IMR-90 (cell line): ENCODE data around the gene ALK. TPM values are rescaled to one million over a fixed set of nuclear protein-coding genes. Genes with fewer than 3 reads are reported as not detected.

Experiments used
- ATAC-seq: fragments of 200-7000 bp; cut with Tn5 transposase; 2 replicates; pipeline ENCODE4 v1.9.1; 2020; ENCODE audit warnings: low read depth, mild to moderate bottlenecking, moderate library complexity
- BruUV-seq: library from RNA; stranded (reverse); fragments of 400-500 nt; replicated peaks from 2 replicates; lab custom pipeline; 2021; lab: Mats Ljungman, UMichigan
- CTCF ChIA-PET: fragments of 300-600 bp; formaldehyde crosslinking; extraction: SDS; loops from one replicate; lab custom pipeline; 2021; ENCODE audit warnings: antibody characterized with exemption; lab: Yijun Ruan, JAX
- POLR2A ChIA-PET: fragments of 300-600 bp; sonication (Branson Sonifier 250); formaldehyde crosslinking; loops from one replicate; lab custom pipeline; 2022; ENCODE audit warnings: antibody characterized with exemption; ENCODE audit not compliant: unreplicated experiment; lab: Charles Lee
- DNase-seq: peaks from one replicate; pipeline ENCODE4 v3.0.0; 2013
- H2AFZ ChIP-seq: replicated peaks from 2 replicates; pipeline ENCODE3; 2013; ENCODE audit warnings: low read length, mild to moderate bottlenecking; ENCODE audit not compliant: poor library complexity
- H2AK5ac ChIP-seq: 2 replicates; pipeline ENCODE4 v1.6.1; 2013; ENCODE audit warnings: low read depth, low read length, inconsistent platforms
- H2AK9ac ChIP-seq: replicated peaks from 2 replicates; pipeline ENCODE3; 2013; ENCODE audit warnings: mild to moderate bottlenecking, low read depth, low read length, moderate library complexity; ENCODE audit not compliant: poor library complexity
- H2BK120ac ChIP-seq: 2 replicates; pipeline ENCODE4 v1.6.1; 2013; ENCODE audit warnings: low read depth, low read length, inconsistent platforms
- H2BK15ac ChIP-seq: 3 replicates; pipeline ENCODE4 v1.6.1; 2013; ENCODE audit warnings: low read depth, low read length, inconsistent platforms
- H2BK20ac ChIP-seq: 2 replicates; pipeline ENCODE4 v1.6.1; 2013; ENCODE audit warnings: low read depth, mild to moderate bottlenecking, inconsistent platforms, low read length, moderate library complexity
- H2BK5ac ChIP-seq: 2 replicates; pipeline ENCODE4 v1.6.1; 2013; ENCODE audit warnings: mild to moderate bottlenecking, low read depth, low read length, inconsistent platforms; ENCODE audit not compliant: poor library complexity, severe bottlenecking
- H3K14ac ChIP-seq: replicated peaks from 2 replicates; pipeline ENCODE4 v1.6.1; 2013; ENCODE audit warnings: low read depth, low read length, inconsistent platforms
- H3K18ac ChIP-seq: 2 replicates; pipeline ENCODE4 v1.6.1; 2013; ENCODE audit warnings: low read depth, low read length, control low read depth
- H3K23ac ChIP-seq: 2 replicates; pipeline ENCODE4 v1.6.1; 2013; ENCODE audit warnings: low read depth, low read length, inconsistent platforms
- H3K27ac ChIP-seq: 2 replicates; pipeline ENCODE4 v1.5.1; 2013; ENCODE audit warnings: mild to moderate bottlenecking, control low read depth, low read length; ENCODE audit not compliant: insufficient read depth
- H3K27me3 ChIP-seq: 2 replicates; pipeline ENCODE4 v1.6.1; 2013; ENCODE audit warnings: low read length; ENCODE audit not compliant: control insufficient read depth, insufficient read depth
- H3K36me3 ChIP-seq: 2 replicates; pipeline ENCODE4 v1.6.1; 2013; ENCODE audit warnings: low read length, mixed read lengths; ENCODE audit not compliant: control insufficient read depth, insufficient read depth
- H3K4ac ChIP-seq: 2 replicates; pipeline ENCODE4 v1.6.1; 2013; ENCODE audit warnings: low read depth, low read length, inconsistent platforms
- H3K4me1 ChIP-seq: 2 replicates; pipeline ENCODE4 v1.6.1; 2013; ENCODE audit warnings: low read length, mixed read lengths; ENCODE audit not compliant: control insufficient read depth, insufficient read depth
- H3K4me2 ChIP-seq: 2 replicates; pipeline ENCODE4 v1.6.1; 2013; ENCODE audit warnings: low read depth, mild to moderate bottlenecking, control low read depth, low read length, moderate library complexity
- H3K4me3 ChIP-seq: 2 replicates; pipeline ENCODE4 v1.5.1; 2013; ENCODE audit warnings: low read depth, mild to moderate bottlenecking, control low read depth, low read length, moderate library complexity; ENCODE audit not compliant: insufficient read depth
- H3K56ac ChIP-seq: 2 replicates; pipeline ENCODE4 v1.6.1; 2013; ENCODE audit warnings: low read length, inconsistent platforms; ENCODE audit not compliant: insufficient read depth; ENCODE audit errors: extremely low read depth
- H3K79me1 ChIP-seq, 2 experiments: 2 replicates each; pipeline ENCODE4 v1.6.1; 2013; ENCODE audit warnings: low read length in 2 of 2, inconsistent platforms in 1 of 2, low read depth in 1 of 2
- H3K9ac ChIP-seq: 2 replicates; pipeline ENCODE4 v1.6.1; 2013; ENCODE audit warnings: low read depth, low read length, control low read depth
- H3K9me1 ChIP-seq: 2 replicates; pipeline ENCODE4 v1.6.1; 2013; ENCODE audit warnings: low read length, inconsistent platforms; ENCODE audit not compliant: insufficient read depth
- H3K9me3 ChIP-seq: 2 replicates; pipeline ENCODE4 v1.6.1; 2013; ENCODE audit warnings: low read length; ENCODE audit not compliant: control insufficient read depth, insufficient read depth
- H4K20me1 ChIP-seq: 2 replicates; pipeline ENCODE4 v1.6.1; 2013; ENCODE audit warnings: low read length, inconsistent platforms; ENCODE audit not compliant: insufficient read depth
- H4K5ac ChIP-seq: 2 replicates; pipeline ENCODE4 v1.6.1; 2013; ENCODE audit warnings: mild to moderate bottlenecking, low read depth, low read length, control low read depth
- H4K8ac ChIP-seq, 2 experiments: 2 replicates each; pipeline ENCODE4 v1.6.1; 2013; ENCODE audit warnings: low read depth in 2 of 2, low read length in 2 of 2, control low read depth in 1 of 2, inconsistent platforms in 1 of 2
- H4K91ac ChIP-seq: 2 replicates; pipeline ENCODE4 v1.6.1; 2013; ENCODE audit warnings: low read depth, low read length, inconsistent platforms; ENCODE audit not compliant: insufficient read depth
- BHLHE40 ChIP-seq: fragments of 150-350 bp; IDR thresholded peaks from 2 replicates; pipeline ENCODE4 v1.6.1; 2016; ENCODE audit warnings: mild to moderate bottlenecking, low read depth, low read length
- CEBPB ChIP-seq: IDR thresholded peaks from 2 replicates; pipeline ENCODE4 v1.6.1; 2012; ENCODE audit warnings: low read depth, low read length, improper control_type of control experiment
- CHD1 ChIP-seq: IDR thresholded peaks from 2 replicates; pipeline ENCODE4 v1.6.1; 2012; ENCODE audit warnings: low read depth, low read length, improper control_type of control experiment
- CTCF ChIP-seq: conservative IDR thresholded peaks from 2 replicates; pipeline ENCODE4 v1.5.1; 2012; ENCODE audit warnings: mild to moderate bottlenecking, low read depth, low read length, improper control_type of control experiment
- ELK1 ChIP-seq: fragments of 150-350 bp; IDR thresholded peaks from 2 replicates; pipeline ENCODE4 v1.6.1; 2016; ENCODE audit warnings: low read depth, mild to moderate bottlenecking, low read length, moderate library complexity, borderline replicate concordance
- FOS ChIP-seq: fragments of 150-350 bp; IDR thresholded peaks from 2 replicates; pipeline ENCODE4 v1.6.1; 2016; ENCODE audit warnings: low read depth, low read length
- MAFK ChIP-seq: IDR thresholded peaks from 2 replicates; pipeline ENCODE4 v1.6.1; 2012; ENCODE audit warnings: low read depth, low read length, improper control_type of control experiment
- MAZ ChIP-seq: IDR thresholded peaks from 2 replicates; pipeline ENCODE4 v1.6.1; 2012; ENCODE audit warnings: low read depth, mild to moderate bottlenecking, low read length, improper control_type of control experiment, moderate library complexity, borderline replicate concordance
- MXI1 ChIP-seq: IDR thresholded peaks from 2 replicates; pipeline ENCODE4 v1.6.1; 2012; ENCODE audit warnings: low read depth, mild to moderate bottlenecking, low read length, moderate library complexity, borderline replicate concordance
- NFE2L2 ChIP-seq: fragments of 150-350 bp; IDR thresholded peaks from 2 replicates; pipeline ENCODE4 v1.6.1; 2016; ENCODE audit warnings: low read depth, mild to moderate bottlenecking, low read length
- POLR2A ChIP-seq: IDR thresholded peaks from 2 replicates; pipeline ENCODE4 v1.6.1; 2012; ENCODE audit warnings: mild to moderate bottlenecking, low read depth, low read length
- RAD21 ChIP-seq: IDR thresholded peaks from 2 replicates; pipeline ENCODE4 v1.6.1; 2012; ENCODE audit warnings: low read length, improper control_type of control experiment
- RCOR1 ChIP-seq: IDR thresholded peaks from 2 replicates; pipeline ENCODE4 v1.6.1; 2012; ENCODE audit warnings: mild to moderate bottlenecking, low read length, improper control_type of control experiment; ENCODE audit not compliant: insufficient replicate concordance
- RFX5 ChIP-seq: IDR thresholded peaks from 2 replicates; pipeline ENCODE4 v1.8.0; 2012; ENCODE audit warnings: low read depth, mild to moderate bottlenecking, low read length, moderate library complexity
- SMC3 ChIP-seq: fragments of 150-350 bp; IDR thresholded peaks from 2 replicates; pipeline ENCODE4 v1.6.1; 2016; ENCODE audit warnings: low read depth, mild to moderate bottlenecking, antibody characterized with exemption, low read length, moderate library complexity
- USF2 ChIP-seq: fragments of 150-350 bp; IDR thresholded peaks from 2 replicates; pipeline ENCODE4 v1.6.1; 2017; ENCODE audit warnings: mild to moderate bottlenecking, antibody characterized with exemption, low read length, low read depth
- WGBS, 2 experiments: methylation state at CpG; one replicate each; pipeline versions ENCODE4 v1.1.5 to v1.1.7; 2013; ENCODE audit warnings: missing lambda C conversion rate in 2 of 2; ENCODE audit not compliant: insufficient read length in 1 of 2; ENCODE audit errors: extremely low coverage in 2 of 2; 5-methylcytosine and 5-hydroxymethylcytosine counted together
- dilution Hi-C: fragments of 300-500 bp; cut with HindIII; formaldehyde crosslinking; loops from one replicate; pipeline ENCODE4 v1.14.3; 2018; ENCODE audit warnings: low sequenced_read_pairs; ENCODE audit not compliant: unreplicated experiment
- in situ Hi-C: fragments of 300-500 bp; cut with MboI; formaldehyde crosslinking; loops from 3 replicates; pipeline ENCODE4 v1.14.3; 2019; ENCODE audit warnings: low sequenced_read_pairs, inconsistent platforms, mixed read lengths
- intact Hi-C: fragments of 100-400 bp; cut with micrococcal nuclease; formaldehyde crosslinking; loops from 2 replicates; pipeline ENCODE4 v1.10.0; 2022
- polyA plus RNA-seq, 3 experiments: library from polyadenylated mRNA; depleted of rRNA; stranded (reverse); fragments of >200 nt; gene quantifications; 2 replicates each; pipeline ENCODE4 v1.2.3, GENCODE V29; 2012; ENCODE audit warnings: low replicate concordance in 1 of 3
- total RNA-seq: library from RNA; depleted of rRNA; stranded (reverse); fragments of >200 nt; gene quantifications from 2 replicates; pipeline ENCODE4 v1.2.3, GENCODE V29; 2012

ALK gene
- total and polyA plus RNA-seq, 2 of the 4 experiments (the other 2 are of a cell fraction): not detected

GRCh38 chr2:29878898-29879297 is 42.5 kb downstream of the ALK start:
- DNase-seq: no peak
- Histone ChIP-seq H3K27ac (no peak overlapping the region), H3K14ac (no peak overlapping the region), H3K9me1 (no peaks in the 10 kb centered on the region), H3K27me3 (no peaks in the 10 kb centered on the region), H2AFZ (no peak overlapping the region), H4K5ac (no peak overlapping the region), H2AK9ac (no peak overlapping the region), H3K36me3 (no peaks in the 10 kb centered on the region), H2AK5ac (no peak overlapping the region), H3K4me2 (no peak overlapping the region), H3K4ac (no peak overlapping the region), H2BK5ac (no peak overlapping the region), H2BK20ac (no peak overlapping the region), H3K9ac (no peak overlapping the region), H3K56ac (no peak overlapping the region), H3K4me1 (no peaks in the 10 kb centered on the region), H4K8ac (no peak overlapping the region), H2BK15ac (no peak overlapping the region), H3K23ac (no peak overlapping the region), H2BK120ac (no peak overlapping the region), H4K20me1 (no peaks in the 10 kb centered on the region), H3K79me1 (no peaks in the 10 kb centered on the region), H3K9me3 (no peaks in the 10 kb centered on the region), H4K91ac (no peak overlapping the region), H3K4me3 (no peak overlapping the region), H3K18ac (no peak overlapping the region)
- BruUV-seq: no TSS peak
- CTCF ChIA-PET: no interaction called here
- dilution Hi-C loops (no loop called here), intact Hi-C loops (no loop called here), in situ Hi-C loops (no loop called here)
- TF ChIP-seq MAZ (no peak), RCOR1 (no peak), CTCF (no peak), FOS (no peak), CEBPB (no peak), RAD21 (no peak), POLR2A (no peak), RFX5 (no peak), CHD1 (no peak), USF2 (no peak), MAFK (no peak), SMC3 (no peak), ELK1 (no peak), MXI1 (no peak), BHLHE40 (no peak), NFE2L2 (no peak)
- no peak for ATAC-seq
- no CpG with 5 or more reads among the region's 3 CpGs for WGBS, 2 experiments
- POLR2A ChIA-PET: no interaction called here
